Breast epithelium (tissue), 3 donors: Measurements from ENCODE around the gene MAPKAP1.

Experiments
- POLR2A ChIP-seq: fragments of 450-650 bp; IDR thresholded peaks from one replicate; pipeline ENCODE4 v1.6.1; 2016; ENCODE audit warnings: antibody characterized with exemption, mild to moderate bottlenecking, moderate library complexity
- POLR2AphosphoS5 ChIP-seq, 3 donors: sonication (generic); formaldehyde crosslinking; IDR thresholded peaks; one replicate each; pipeline ENCODE4 v1.6.1; 2017; ENCODE audit warnings: antibody characterized with exemption in 3 of 3
- TF ChIP-seq, protein P1 (sequence below), 3 donors: fragments of 450-650 bp; IDR thresholded peaks; one replicate each; pipeline ENCODE4 v1.5.1; 2016 to 2017; ENCODE audit warnings: antibody characterized with exemption in 3 of 3, mild to moderate bottlenecking in 3 of 3, moderate library complexity in 3 of 3

DNA sequence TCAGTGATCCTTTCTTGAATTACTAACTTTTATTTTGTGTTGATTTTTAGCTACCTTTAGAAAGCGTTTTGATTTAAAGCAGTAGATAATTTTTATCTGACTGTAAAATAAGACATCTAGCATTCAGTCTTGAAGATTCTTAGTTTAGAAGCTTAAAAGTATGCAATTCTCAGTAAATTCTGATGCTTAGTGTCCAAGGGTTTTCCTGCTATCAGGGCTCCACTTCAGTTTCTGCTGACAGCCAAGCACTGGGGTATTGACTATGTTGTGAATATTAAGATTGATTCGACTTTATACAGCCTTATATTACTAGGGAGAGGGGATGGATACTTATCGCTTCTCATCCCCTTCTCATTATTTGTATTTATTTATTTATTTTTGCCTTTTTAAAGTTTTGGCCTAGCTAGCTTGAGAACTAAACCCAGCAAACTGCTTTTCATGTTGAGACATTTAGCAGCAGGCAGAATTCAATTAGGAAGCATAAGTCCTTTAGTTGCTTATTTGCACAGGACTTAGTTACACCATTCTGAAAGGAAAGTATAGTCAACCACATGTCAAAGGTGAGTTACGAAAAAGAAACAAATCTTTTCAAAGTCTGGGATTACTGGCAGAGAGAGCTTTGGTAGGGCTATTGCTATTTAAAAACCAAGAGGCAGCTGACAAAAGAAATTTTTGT is 43.1 kb upstream of the MAPKAP1 start:
- TF ChIP-seq, protein P1, sequence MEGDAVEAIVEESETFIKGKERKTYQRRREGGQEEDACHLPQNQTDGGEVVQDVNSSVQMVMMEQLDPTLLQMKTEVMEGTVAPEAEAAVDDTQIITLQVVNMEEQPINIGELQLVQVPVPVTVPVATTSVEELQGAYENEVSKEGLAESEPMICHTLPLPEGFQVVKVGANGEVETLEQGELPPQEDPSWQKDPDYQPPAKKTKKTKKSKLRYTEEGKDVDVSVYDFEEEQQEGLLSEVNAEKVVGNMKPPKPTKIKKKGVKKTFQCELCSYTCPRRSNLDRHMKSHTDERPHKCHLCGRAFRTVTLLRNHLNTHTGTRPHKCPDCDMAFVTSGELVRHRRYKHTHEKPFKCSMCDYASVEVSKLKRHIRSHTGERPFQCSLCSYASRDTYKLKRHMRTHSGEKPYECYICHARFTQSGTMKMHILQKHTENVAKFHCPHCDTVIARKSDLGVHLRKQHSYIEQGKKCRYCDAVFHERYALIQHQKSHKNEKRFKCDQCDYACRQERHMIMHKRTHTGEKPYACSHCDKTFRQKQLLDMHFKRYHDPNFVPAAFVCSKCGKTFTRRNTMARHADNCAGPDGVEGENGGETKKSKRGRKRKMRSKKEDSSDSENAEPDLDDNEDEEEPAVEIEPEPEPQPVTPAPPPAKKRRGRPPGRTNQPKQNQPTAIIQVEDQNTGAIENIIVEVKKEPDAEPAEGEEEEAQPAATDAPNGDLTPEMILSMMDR (IDR thresholded peaks at IDR 0.05): no peak
- TF ChIP-seq POLR2A (no peak), POLR2AphosphoS5 (IDR thresholded peaks at IDR 0.05) (no peak)
